A549 (cell line): ENCODE data around the gene ELF2.

ENCODE experiments used
- CHD4 ChIP-seq: fragments of 200-600 bp; sonication (generic); IDR thresholded peaks from 2 replicates; pipeline ENCODE4 v1.6.1; 2016; ENCODE audit warnings: antibody characterized with exemption, mild to moderate bottlenecking, borderline replicate concordance
- HOXB5 ChIP-seq: fragments of 250-450 bp; sonication (Bioruptor Pico); IDR thresholded peaks from 2 replicates; pipeline ENCODE4 v1.5.0; 2020; ENCODE audit warnings: mild to moderate bottlenecking, moderate library complexity
- JUN ChIP-seq, 2 experiments: fragments of >200 bp; sonication (Bioruptor Twin); formaldehyde crosslinking; IDR thresholded peaks; 2 replicates in 1 of 2; 3 replicates in 1 of 2; pipeline ENCODE4 v1.6.1; 2016 to 2017
- MYC ChIP-seq: IDR thresholded peaks from 2 replicates; pipeline ENCODE4 v1.6.1; 2012; ENCODE audit warnings: mild to moderate bottlenecking, inconsistent platforms, low read length, improper control_type of control experiment, borderline replicate concordance
- RFX5 ChIP-seq: fragments of 450-650 bp; IDR thresholded peaks from 2 replicates; pipeline ENCODE4 v1.7.1; 2014; ENCODE audit warnings: antibody characterized with exemption, mild to moderate bottlenecking, moderate library complexity
- TF ChIP-seq, protein P1 (sequence below): IDR thresholded peaks from 2 replicates; pipeline ENCODE4 v1.6.1; 2012
- TF ChIP-seq, protein P2 (sequence below): fragments of >200 bp; sonication (Bioruptor Twin); formaldehyde crosslinking; IDR thresholded peaks from 3 replicates; pipeline ENCODE4 v1.5.1; 2016

- no peak for TF ChIP-seq HOXB5 (CRISPR knock-in tag)
- no peak for TF ChIP-seq CHD4
- TF ChIP-seq JUN (IDR thresholded peaks at IDR 0.05) = no peak
- TF ChIP-seq, protein P1, sequence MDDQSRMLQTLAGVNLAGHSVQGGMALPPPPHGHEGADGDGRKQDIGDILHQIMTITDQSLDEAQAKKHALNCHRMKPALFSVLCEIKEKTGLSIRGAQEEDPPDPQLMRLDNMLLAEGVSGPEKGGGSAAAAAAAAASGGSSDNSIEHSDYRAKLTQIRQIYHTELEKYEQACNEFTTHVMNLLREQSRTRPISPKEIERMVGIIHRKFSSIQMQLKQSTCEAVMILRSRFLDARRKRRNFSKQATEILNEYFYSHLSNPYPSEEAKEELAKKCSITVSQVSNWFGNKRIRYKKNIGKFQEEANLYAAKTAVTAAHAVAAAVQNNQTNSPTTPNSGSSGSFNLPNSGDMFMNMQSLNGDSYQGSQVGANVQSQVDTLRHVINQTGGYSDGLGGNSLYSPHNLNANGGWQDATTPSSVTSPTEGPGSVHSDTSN = no peak
- TF ChIP-seq MYC = no peak
- no peak for TF ChIP-seq RFX5
- TF ChIP-seq, protein P2, sequence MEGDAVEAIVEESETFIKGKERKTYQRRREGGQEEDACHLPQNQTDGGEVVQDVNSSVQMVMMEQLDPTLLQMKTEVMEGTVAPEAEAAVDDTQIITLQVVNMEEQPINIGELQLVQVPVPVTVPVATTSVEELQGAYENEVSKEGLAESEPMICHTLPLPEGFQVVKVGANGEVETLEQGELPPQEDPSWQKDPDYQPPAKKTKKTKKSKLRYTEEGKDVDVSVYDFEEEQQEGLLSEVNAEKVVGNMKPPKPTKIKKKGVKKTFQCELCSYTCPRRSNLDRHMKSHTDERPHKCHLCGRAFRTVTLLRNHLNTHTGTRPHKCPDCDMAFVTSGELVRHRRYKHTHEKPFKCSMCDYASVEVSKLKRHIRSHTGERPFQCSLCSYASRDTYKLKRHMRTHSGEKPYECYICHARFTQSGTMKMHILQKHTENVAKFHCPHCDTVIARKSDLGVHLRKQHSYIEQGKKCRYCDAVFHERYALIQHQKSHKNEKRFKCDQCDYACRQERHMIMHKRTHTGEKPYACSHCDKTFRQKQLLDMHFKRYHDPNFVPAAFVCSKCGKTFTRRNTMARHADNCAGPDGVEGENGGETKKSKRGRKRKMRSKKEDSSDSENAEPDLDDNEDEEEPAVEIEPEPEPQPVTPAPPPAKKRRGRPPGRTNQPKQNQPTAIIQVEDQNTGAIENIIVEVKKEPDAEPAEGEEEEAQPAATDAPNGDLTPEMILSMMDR = no peak
These were observed 58.7 kb downstream of the ELF2 start for GRCh38 chr4:139118365-139118764.
